Endothelial cell of umbilical vein (primary cell): ENCODE measurements around the gene DNAJB11. TPM values are rescaled to one million over a fixed set of nuclear protein-coding genes. Genes with fewer than 3 reads are reported as not detected.

Experiments used
- BruUV-seq: library from RNA; stranded (reverse); fragments of 400-500 nt; replicated peaks from 2 replicates; lab custom pipeline; 2021; lab: Mats Ljungman, UMichigan
- CTCF ChIA-PET: fragments of 300-600, 350-600 bp; sonication (Branson Sonifier 250); formaldehyde crosslinking; loops from one replicate; lab custom pipeline; 2021; ENCODE audit warnings: antibody characterized with exemption, inconsistent platforms; lab: Charles Lee
- POLR2A ChIA-PET: fragments of 300-600, 350-600 bp; sonication (Branson Sonifier 250); formaldehyde crosslinking; loops from one replicate; lab custom pipeline; 2021; ENCODE audit warnings: antibody characterized with exemption, inconsistent platforms; lab: Charles Lee
- DNase-seq: peaks from one replicate; pipeline ENCODE4 v3.0.0-alpha.2; 2011; ENCODE audit warnings: low read depth, low spot score
- FAIRE-seq: peaks from 2 replicates; lab custom pipeline; 2011; peaks lifted over from hg19 to GRCh38; lab: Jason Lieb, UNC
- H2AFZ ChIP-seq: 2 replicates; pipeline ENCODE4 v1.6.0; 2012; ENCODE audit warnings: low read depth, low read length, control low read depth, inconsistent platforms
- H3K27ac ChIP-seq: 2 replicates; pipeline ENCODE4 v1.5.1; 2011; ENCODE audit warnings: low read depth, mild to moderate bottlenecking, control low read depth, low read length, moderate library complexity; ENCODE audit not compliant: insufficient read depth
- H3K27me3 ChIP-seq, 2 experiments: 2 replicates each; pipeline versions ENCODE4 v1.6.0 to v1.6.1; 2011; ENCODE audit warnings: low read length in 2 of 2, mixed read lengths in 1 of 2; ENCODE audit not compliant: control insufficient read depth in 2 of 2, insufficient read depth in 2 of 2
- H3K36me3 ChIP-seq, 2 experiments: 2 replicates in 1 of 2; 3 replicates in 1 of 2; pipeline ENCODE4 v1.5.1; 2011; ENCODE audit warnings: low read length in 2 of 2, mild to moderate bottlenecking in 1 of 2, moderate library complexity in 1 of 2; ENCODE audit not compliant: control insufficient read depth in 2 of 2, insufficient read depth in 2 of 2; ENCODE audit errors: extremely low read depth in 1 of 2
- H3K4me1 ChIP-seq: 3 replicates; pipeline ENCODE4 v1.5.1; 2011; ENCODE audit warnings: mild to moderate bottlenecking, low read length; ENCODE audit not compliant: control insufficient read depth, insufficient read depth; ENCODE audit errors: extremely low read depth
- H3K4me2 ChIP-seq: 2 replicates; pipeline ENCODE4 v1.6.1; 2011; ENCODE audit warnings: low read length, control low read depth, mixed read lengths; ENCODE audit not compliant: insufficient read depth
- H3K4me3 ChIP-seq, 3 experiments: fragments of 200-600 bp in 1 of 3; sonication (generic), shearing (Covaris generic) in 1 of 3; replicated peaks in 1 of 3; 2 replicates each; pipeline ENCODE4 v1.5.1; 2011 to 2016; ENCODE audit warnings: control low read depth in 3 of 3, low read length in 3 of 3, mild to moderate bottlenecking in 2 of 3, inconsistent platforms in 1 of 3, low read depth in 1 of 3, moderate library complexity in 1 of 3; ENCODE audit not compliant: insufficient read depth in 1 of 3
- H3K79me2 ChIP-seq: 2 replicates; pipeline ENCODE4 v1.6.0; 2012; ENCODE audit warnings: low read length, inconsistent platforms; ENCODE audit not compliant: control insufficient read depth, insufficient read depth
- H3K9ac ChIP-seq: replicated peaks from 2 replicates; pipeline ENCODE3; 2011; ENCODE audit warnings: low read length, control low read depth; ENCODE audit not compliant: insufficient read depth; ENCODE audit errors: extremely low read depth
- H3K9me1 ChIP-seq: replicated peaks from 3 replicates; pipeline ENCODE4 v1.6.0; 2011; ENCODE audit warnings: mild to moderate bottlenecking, low read length; ENCODE audit not compliant: control insufficient read depth, insufficient read depth; ENCODE audit errors: extremely low read depth
- H3K9me3 ChIP-seq: replicated peaks from 2 replicates; pipeline ENCODE4 v1.5.1; 2012; ENCODE audit warnings: low read length, inconsistent platforms; ENCODE audit not compliant: control insufficient read depth, insufficient read depth
- H4K20me1 ChIP-seq: replicated peaks from 2 replicates; pipeline ENCODE3; 2011; ENCODE audit warnings: mild to moderate bottlenecking, low read length; ENCODE audit not compliant: control insufficient read depth, insufficient read depth; ENCODE audit errors: extremely low read depth
- EZH2 ChIP-seq: IDR thresholded peaks from 2 replicates; pipeline ENCODE4 v1.6.1; 2012; ENCODE audit warnings: borderline replicate concordance, low read depth, mild to moderate bottlenecking, moderate library complexity, low read length, inconsistent platforms; ENCODE audit not compliant: severe bottlenecking
- FOS ChIP-seq: IDR thresholded peaks from 2 replicates; pipeline ENCODE4 v1.6.1; 2011; ENCODE audit warnings: mild to moderate bottlenecking, low read length, moderate library complexity, borderline replicate concordance; ENCODE audit not compliant: insufficient read depth
- GATA2 ChIP-seq: IDR thresholded peaks from 2 replicates; pipeline ENCODE4 v1.7.0; 2011; ENCODE audit warnings: low read depth, mild to moderate bottlenecking, moderate library complexity, mixed read lengths, low read length; ENCODE audit not compliant: insufficient read length, insufficient read depth
- JUN ChIP-seq: IDR thresholded peaks from 2 replicates; pipeline ENCODE4 v1.6.1; 2011; ENCODE audit warnings: borderline replicate concordance, low read depth; ENCODE audit not compliant: insufficient read length, insufficient read depth
- MYC ChIP-seq: IDR thresholded peaks from one replicate; pipeline ENCODE4 v1.6.1; 2011; ENCODE audit warnings: mild to moderate bottlenecking, low read depth, low read length
- POLR2A ChIP-seq: IDR thresholded peaks from 2 replicates; pipeline ENCODE4 v1.6.1; 2012; ENCODE audit warnings: low read depth, mild to moderate bottlenecking, control low read depth, low read length
- POLR2AphosphoS5 ChIP-seq: IDR thresholded peaks from 2 replicates; pipeline ENCODE4 v1.6.1; 2012; ENCODE audit warnings: low read depth, mild to moderate bottlenecking, control low read depth, low read length, moderate library complexity; ENCODE audit not compliant: insufficient read depth
- dilution Hi-C: fragments of 300-500 bp; cut with MboI; formaldehyde crosslinking; loops from one replicate; pipeline ENCODE4 v1.15.0; 2019; ENCODE audit warnings: low sequenced_read_pairs; ENCODE audit not compliant: extremely low pct_ligation_motif_present
- intact Hi-C: fragments of 100-400 bp; cut with micrococcal nuclease; formaldehyde crosslinking; loops from one replicate; pipeline ENCODE4 v1.10.0; 2022
- polyA plus RNA-seq, 4 experiments: library from polyadenylated mRNA; depleted of rRNA in 3 of 4; stranded (reverse) in 3 of 4; unstranded in 1 of 4; fragments of >200 nt; gene quantifications; 2 replicates each; pipeline versions ENCODE4 v1.2.1 to v1.2.3, GENCODE V29; 2011 to 2012; ENCODE audit warnings: missing spikeins in 1 of 4
- total RNA-seq: library from RNA; stranded (reverse); gene quantifications from 2 replicates; pipeline ENCODE4 v1.2.3, GENCODE V29; 2021
- TF ChIP-seq, protein P1 (sequence below), 2 donors: IDR thresholded peaks; 1 replicate in 1 of 2; 2 replicates in 1 of 2; pipeline ENCODE4 v1.5.1; 2011; ENCODE audit warnings: low read length in 2 of 2, mild to moderate bottlenecking in 2 of 2, moderate library complexity in 2 of 2, control low read depth in 1 of 2, inconsistent platforms in 1 of 2, low read depth in 1 of 2; ENCODE audit not compliant: insufficient read depth in 1 of 2; ENCODE audit errors: extremely low read depth in 1 of 2
- TF ChIP-seq, protein P2 (sequence below): IDR thresholded peaks from 2 replicates; pipeline ENCODE4 v1.6.1; 2011; ENCODE audit not compliant: insufficient read depth, insufficient read length

Gene DNAJB11
- total and polyA plus RNA-seq, 2 donors (not counting 3 experiments of a cell fraction or from before 2014, with no cell fraction given): 39.5 to 87.6 TPM

GRCh38 chr3:186588632-186589031 lies 18.1 kb downstream of the DNAJB11 start:
- CTCF ChIA-PET: interaction anchor here (0.6 to 2.8 kb wide), 9 partner anchors 8 to 1535 kb away, joined by 3 to 17 read pairs (median 3); no protein-coding TSS in a partner anchor
- POLR2A ChIA-PET: no interaction called here
- no TSS peak for BruUV-seq

More at GRCh38 chr3:186588632-186589031, 18.1 kb downstream of the DNAJB11 start:
- Histone ChIP-seq H3K27ac (no peak overlapping the region), H3K79me2 (no peaks in the 10 kb centered on the region), H3K9ac (no peak overlapping the region), H4K20me1 (no peaks in the 10 kb centered on the region), H3K27me3 (no peaks in the 10 kb centered on the region), H3K9me1 (no peaks in the 10 kb centered on the region), H3K4me3 (no peak overlapping the region), H2AFZ (no peak overlapping the region), H3K36me3 (peaks cover 14 to 15% of the 10 kb centered on the region in 2 experiments), H3K9me3 (no peaks in the 10 kb centered on the region), H3K4me1 (no peaks in the 10 kb centered on the region), H3K4me2 (no peak overlapping the region)
- FAIRE-seq (no peak), DNase-seq (no peak)
- dilution Hi-C loops (no loop called here), intact Hi-C loops (no loop called here)
- TF ChIP-seq, protein P1, sequence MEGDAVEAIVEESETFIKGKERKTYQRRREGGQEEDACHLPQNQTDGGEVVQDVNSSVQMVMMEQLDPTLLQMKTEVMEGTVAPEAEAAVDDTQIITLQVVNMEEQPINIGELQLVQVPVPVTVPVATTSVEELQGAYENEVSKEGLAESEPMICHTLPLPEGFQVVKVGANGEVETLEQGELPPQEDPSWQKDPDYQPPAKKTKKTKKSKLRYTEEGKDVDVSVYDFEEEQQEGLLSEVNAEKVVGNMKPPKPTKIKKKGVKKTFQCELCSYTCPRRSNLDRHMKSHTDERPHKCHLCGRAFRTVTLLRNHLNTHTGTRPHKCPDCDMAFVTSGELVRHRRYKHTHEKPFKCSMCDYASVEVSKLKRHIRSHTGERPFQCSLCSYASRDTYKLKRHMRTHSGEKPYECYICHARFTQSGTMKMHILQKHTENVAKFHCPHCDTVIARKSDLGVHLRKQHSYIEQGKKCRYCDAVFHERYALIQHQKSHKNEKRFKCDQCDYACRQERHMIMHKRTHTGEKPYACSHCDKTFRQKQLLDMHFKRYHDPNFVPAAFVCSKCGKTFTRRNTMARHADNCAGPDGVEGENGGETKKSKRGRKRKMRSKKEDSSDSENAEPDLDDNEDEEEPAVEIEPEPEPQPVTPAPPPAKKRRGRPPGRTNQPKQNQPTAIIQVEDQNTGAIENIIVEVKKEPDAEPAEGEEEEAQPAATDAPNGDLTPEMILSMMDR (IDR thresholded peaks at IDR 0.05; ENCODE audit: extremely low read depth in 1 of 2, insufficient read depth in 1 of 2, low read depth in 1 of 2, low read length in 2 of 2): no peak
- TF ChIP-seq FOS (no peak), POLR2AphosphoS5 (no peak), MYC (no peak), EZH2 (no peak), GATA2 (no peak), POLR2A (no peak), JUN (no peak)
- TF ChIP-seq, protein P2, sequence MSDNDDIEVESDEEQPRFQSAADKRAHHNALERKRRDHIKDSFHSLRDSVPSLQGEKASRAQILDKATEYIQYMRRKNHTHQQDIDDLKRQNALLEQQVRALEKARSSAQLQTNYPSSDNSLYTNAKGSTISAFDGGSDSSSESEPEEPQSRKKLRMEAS: no peak
